ENCODE data around the gene HAT1.
"Not testable (repeated sequence)": the region's sequence is repeated elsewhere in the genome, so short reads cannot be mapped to it uniquely, and the experiment has no call there.

The HAT1 gene

GRCh38 chr2:171893196-171893823, 29.0 kb upstream of the HAT1 start:
- no peak for TF ChIP-seq CTCF (IDR thresholded peaks at IDR 0.05; ENCODE audit: low read depth, low read length)
- H3K9me3 ChIP-seq (ENCODE audit: severe bottlenecking): peaks cover 1% of the 10 kb centered on the region
- peak overlapping the region; percentile 85 for H3K4me3 ChIP-seq (ENCODE audit: low read depth, low read length)
- no peak for DNase-seq
- no peaks in the 10 kb centered on the region for H3K27me3 ChIP-seq (ENCODE audit: insufficient read depth, low read depth, severe bottlenecking)
- H3K36me3 ChIP-seq: peaks cover 5% of the 10 kb centered on the region
- peak overlapping the region; percentile 84 for H3K27ac ChIP-seq

- Histone ChIP-seq H3K27me3 (ENCODE audit: insufficient read depth, low read depth, severe bottlenecking) (no peaks in the 10 kb centered on the region), H3K4me3 (ENCODE audit: low read depth, low read length) (peak within 1 kb of the TSS; percentile 85), H3K9me3 (ENCODE audit: severe bottlenecking) (peaks cover 5% of the 10 kb centered on the region), H3K27ac (peak within 1 kb of the TSS; percentile 84), H3K36me3 (peaks cover 5% of the 10 kb centered on the region)
- TF ChIP-seq CTCF (IDR thresholded peaks at IDR 0.05; ENCODE audit: low read depth, low read length): no peak
- peak; percentile 86 for DNase-seq
Observed at GRCh38 chr2:171893824-171894611, 28.2 kb upstream of the HAT1 start, which contains the start of gene SLC25A12. TSS of gene SLC25A12 (minus strand) at chr2:171894244. CDS start at chr2:171894214, 30 bp downstream.

GRCh38 chr2:171894612-171894947, 27.7 kb upstream of the HAT1 start:
- no peak for TF ChIP-seq CTCF (IDR thresholded peaks at IDR 0.05; ENCODE audit: low read depth, low read length)
- Histone ChIP-seq H3K9me3 (ENCODE audit: severe bottlenecking) (peaks cover 5% of the 10 kb centered on the region), H3K36me3 (peaks cover 5% of the 10 kb centered on the region), H3K27me3 (ENCODE audit: insufficient read depth, low read depth, severe bottlenecking) (no peaks in the 10 kb centered on the region), H3K27ac (peak overlapping the region; percentile 84), H3K4me3 (ENCODE audit: low read depth, low read length) (peak overlapping the region; percentile 85)
- no peak for DNase-seq

GRCh38 chr2:171895786-171896185, 26.5 kb upstream of the HAT1 start:
- H3K4me3 ChIP-seq (ENCODE audit: low read depth, low read length): no peak overlapping the region
- H3K27ac ChIP-seq: no peak overlapping the region
- no peaks in the 10 kb centered on the region for H3K27me3 ChIP-seq (ENCODE audit: insufficient read depth, low read depth, severe bottlenecking)
- peaks cover under 1% of the 10 kb centered on the region; the same call in 1 of the 2 replicates for H3K36me3 ChIP-seq
- TF ChIP-seq CTCF (IDR thresholded peaks at IDR 0.05; ENCODE audit: low read depth, low read length): no peak
- DNase-seq: no peak
- peaks cover 5% of the 10 kb centered on the region for H3K9me3 ChIP-seq (ENCODE audit: severe bottlenecking)

GRCh38 chr2:171899623-171900282, 22.5 kb upstream of the HAT1 start:
- not testable (repeated sequence) for H3K36me3 ChIP-seq; H3K27me3 ChIP-seq (ENCODE audit: insufficient read depth, low read depth, severe bottlenecking); DNase-seq; H3K27ac ChIP-seq; H3K4me3 ChIP-seq (ENCODE audit: low read depth, low read length); H3K9me3 ChIP-seq (ENCODE audit: severe bottlenecking)

- TF ChIP-seq CTCF (IDR thresholded peaks at IDR 0.05; ENCODE audit: low read depth, low read length): no peak
- H3K27me3 ChIP-seq (ENCODE audit: insufficient read depth, low read depth, severe bottlenecking): no peaks in the 10 kb centered on the region
- H3K27ac ChIP-seq: no peak overlapping the region
- DNase-seq: no peak
- H3K4me3 ChIP-seq (ENCODE audit: low read depth, low read length): no peak overlapping the region
- H3K9me3 ChIP-seq (ENCODE audit: severe bottlenecking): peaks cover 5% of the 10 kb centered on the region
- H3K36me3 ChIP-seq: no peaks in the 10 kb centered on the region
Observed at GRCh38 chr2:171902840-171903420, 19.3 kb upstream of the HAT1 start.

Measured in WERI-Rb-1 (cell line).